Lung (tissue), 12 donors: ENCODE data around the gene OR2W3. TPM values are rescaled to one million over a fixed set of nuclear protein-coding genes. Genes with fewer than 3 reads are reported as not detected.

Experiments used
- ATAC-seq: fragments of 200-7000 bp; cut with Tn5 transposase; one replicate; pipeline ENCODE4 v1.9.1; 2020; ENCODE audit warnings: moderate number of reproducible peaks; ENCODE audit not compliant: insufficient read depth, low FRiP score
- DNase-seq, 3 donors: peaks; one replicate each; pipeline ENCODE4 v3.0.0-alpha.2; 2013 to 2017
- H3K27ac ChIP-seq, 2 donors: one replicate each; pipeline ENCODE4 v1.5.1; 2013; ENCODE audit warnings: mild to moderate bottlenecking in 2 of 2, moderate library complexity in 2 of 2, control low read depth in 1 of 2, inconsistent platforms in 1 of 2, low read depth in 1 of 2, low read length in 1 of 2
- H3K27me3 ChIP-seq, 3 donors: one replicate each; pipeline ENCODE4 v1.5.1; 2013; ENCODE audit warnings: low read length in 2 of 3; ENCODE audit not compliant: control insufficient read depth in 3 of 3, insufficient read depth in 3 of 3
- H3K36me3 ChIP-seq, 4 donors: one replicate each; pipeline ENCODE4 v1.5.1; 2013; ENCODE audit warnings: low read length in 4 of 4, mild to moderate bottlenecking in 1 of 4, moderate library complexity in 1 of 4; ENCODE audit not compliant: control insufficient read depth in 4 of 4, insufficient read depth in 4 of 4
- H3K4me1 ChIP-seq, 5 donors: one replicate each; pipeline ENCODE4 v1.5.1; 2013; ENCODE audit warnings: low read length in 5 of 5, mild to moderate bottlenecking in 2 of 5, moderate library complexity in 1 of 5; ENCODE audit not compliant: control insufficient read depth in 5 of 5, insufficient read depth in 5 of 5
- H3K4me3 ChIP-seq: one replicate; pipeline ENCODE4 v1.5.1; 2013; ENCODE audit warnings: mild to moderate bottlenecking, control low read depth, moderate library complexity
- H3K9ac ChIP-seq, 2 donors: one replicate each; pipeline ENCODE4 v1.5.1; 2013; ENCODE audit warnings: low read length in 2 of 2, control low read depth in 1 of 2; ENCODE audit not compliant: insufficient read depth in 1 of 2
- H3K9me3 ChIP-seq, 4 donors: one replicate each; pipeline ENCODE4 v1.5.1; 2013; ENCODE audit warnings: low read length in 3 of 4, mild to moderate bottlenecking in 1 of 4, moderate library complexity in 1 of 4; ENCODE audit not compliant: control insufficient read depth in 4 of 4, insufficient read depth in 3 of 4
- WGBS, 2 donors: extraction: QIAGEN DNeasy Blood & Tissue Kit; methylation state at CpG; one replicate each; pipeline ENCODE4 v1.1.7; 2013; 5-methylcytosine and 5-hydroxymethylcytosine counted together
- polyA plus RNA-seq, 2 donors: library from polyadenylated mRNA; stranded (reverse); fragments of 200-250 nt; gene quantifications; one replicate each; pipeline ENCODE4 v1.2.1, GENCODE V29; 2013
- total RNA-seq, 2 donors: library from RNA; depleted of rRNA in 1 of 2; stranded (reverse); fragments of >200 nt in 1 of 2; gene quantifications; one replicate each; pipeline ENCODE4 v1.2.1, GENCODE V29; 2014 to 2021
- TF ChIP-seq, protein P1 (sequence below): IDR thresholded peaks from 2 replicates; pipeline ENCODE4 v1.5.1; 2012; ENCODE audit warnings: mild to moderate bottlenecking; ENCODE audit errors: control extremely low read depth, extremely low read depth
- donor health status: control.
- donor health status: control.
- donor health status: Bipolar disorder and iron deficiency.
- donor health status: healthy.
- donor health status: DM: yes; HTN: yes; CAD: no.

OR2W3 gene
- total and polyA plus RNA-seq, 4 donors: 0.31 to 2.0 (median 0.73) TPM

DNA sequence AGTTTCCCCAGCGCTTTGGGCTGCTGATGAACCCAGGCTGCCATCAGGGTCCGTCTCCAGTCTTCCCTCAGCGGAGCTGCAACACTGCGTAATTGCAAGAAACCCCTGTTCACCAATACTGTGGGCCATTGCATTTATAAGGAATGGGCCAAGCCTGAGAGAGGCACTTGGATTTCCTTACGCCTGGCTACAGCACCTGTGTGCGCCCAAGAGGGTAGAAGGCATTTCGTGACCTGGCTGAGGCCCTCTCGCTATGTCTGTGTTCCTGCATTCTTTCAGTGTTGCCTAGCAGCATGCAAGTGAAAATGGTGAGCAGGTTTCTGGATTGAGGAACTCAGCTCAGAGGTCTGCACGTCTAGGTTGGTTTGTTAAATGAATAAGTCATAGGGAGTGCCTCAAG is 12.0 kb upstream of the OR2W3 start:
- Histone ChIP-seq H3K9ac (no peak overlapping the region), H3K9me3 (peaks cover 0 to 9% (median under 1%) of the 10 kb centered on the region in 4 donors), H3K36me3 (no peaks in the 10 kb centered on the region), H3K27ac (no peak overlapping the region), H3K4me3 (no peak overlapping the region), H3K4me1 (no peaks in the 10 kb centered on the region), H3K27me3 (no peaks in the 10 kb centered on the region)
- TF ChIP-seq, protein P1, sequence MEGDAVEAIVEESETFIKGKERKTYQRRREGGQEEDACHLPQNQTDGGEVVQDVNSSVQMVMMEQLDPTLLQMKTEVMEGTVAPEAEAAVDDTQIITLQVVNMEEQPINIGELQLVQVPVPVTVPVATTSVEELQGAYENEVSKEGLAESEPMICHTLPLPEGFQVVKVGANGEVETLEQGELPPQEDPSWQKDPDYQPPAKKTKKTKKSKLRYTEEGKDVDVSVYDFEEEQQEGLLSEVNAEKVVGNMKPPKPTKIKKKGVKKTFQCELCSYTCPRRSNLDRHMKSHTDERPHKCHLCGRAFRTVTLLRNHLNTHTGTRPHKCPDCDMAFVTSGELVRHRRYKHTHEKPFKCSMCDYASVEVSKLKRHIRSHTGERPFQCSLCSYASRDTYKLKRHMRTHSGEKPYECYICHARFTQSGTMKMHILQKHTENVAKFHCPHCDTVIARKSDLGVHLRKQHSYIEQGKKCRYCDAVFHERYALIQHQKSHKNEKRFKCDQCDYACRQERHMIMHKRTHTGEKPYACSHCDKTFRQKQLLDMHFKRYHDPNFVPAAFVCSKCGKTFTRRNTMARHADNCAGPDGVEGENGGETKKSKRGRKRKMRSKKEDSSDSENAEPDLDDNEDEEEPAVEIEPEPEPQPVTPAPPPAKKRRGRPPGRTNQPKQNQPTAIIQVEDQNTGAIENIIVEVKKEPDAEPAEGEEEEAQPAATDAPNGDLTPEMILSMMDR: no peak
- ATAC-seq: no peak
- DNase-seq: no peak
- 83 to 94% methylated on average over 9 of the region's 9 CpGs for WGBS, 2 donors

DNA sequence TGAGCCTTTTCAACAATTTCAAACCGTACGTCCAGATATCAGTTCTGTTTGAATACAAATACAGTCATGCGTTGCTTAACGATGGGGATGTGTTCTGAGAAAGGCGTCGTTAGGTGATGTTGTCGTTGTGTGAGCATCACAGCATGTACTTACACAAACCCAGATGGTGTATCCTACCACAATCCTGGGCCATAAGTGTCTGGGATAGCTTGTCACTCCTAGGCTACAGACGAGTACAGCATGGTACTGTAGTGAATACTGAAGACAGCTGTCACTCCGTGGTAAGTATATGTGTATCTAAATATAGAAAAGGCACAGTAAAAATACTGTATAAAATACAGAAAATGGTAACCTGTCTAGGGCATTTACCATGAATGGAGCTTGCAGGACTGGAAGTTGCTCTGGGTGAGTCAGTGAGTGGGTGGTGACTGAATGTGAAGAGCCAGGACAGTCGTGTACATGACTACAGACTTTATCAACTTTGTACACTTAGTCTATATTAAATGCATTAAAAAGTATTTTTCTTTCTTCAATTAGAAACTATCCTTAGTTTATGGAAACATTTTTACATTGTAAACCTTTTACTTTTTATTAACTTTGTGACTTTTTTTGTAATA is 10.5 kb upstream of the OR2W3 start:
- H3K4me3 ChIP-seq: no peak overlapping the region
- no peaks in the 10 kb centered on the region for H3K4me1 ChIP-seq
- 87 to 93% methylated on average over 10 of the region's 10 CpGs for WGBS, 2 donors
- no peak for DNase-seq
- no peak overlapping the region for H3K27ac ChIP-seq
- no peak for ATAC-seq
- H3K27me3 ChIP-seq: no peaks in the 10 kb centered on the region
- no peaks in the 10 kb centered on the region for H3K36me3 ChIP-seq
- H3K9me3 ChIP-seq: peaks cover 0 to 6% (median under 1%) of the 10 kb centered on the region in 4 donors
- TF ChIP-seq, protein P1: no peak
- no peak overlapping the region for H3K9ac ChIP-seq

- no peaks in the 10 kb centered on the region for H3K4me1 ChIP-seq
- no peak overlapping the region for H3K27ac ChIP-seq
- H3K36me3 ChIP-seq: no peaks in the 10 kb centered on the region
- H3K4me3 ChIP-seq: no peak overlapping the region
- DNase-seq: no peak
- TF ChIP-seq, protein P1: no peak
- peaks cover 0 to 4% (median under 1%) of the 10 kb centered on the region in 4 donors for H3K9me3 ChIP-seq
- WGBS, 2 donors: 89 to 91% methylated on average over 14 of the region's 14 CpGs
- no peaks in the 10 kb centered on the region for H3K27me3 ChIP-seq
- H3K9ac ChIP-seq: no peak overlapping the region
- no peak for ATAC-seq
Measured at GRCh38 chr1:247895976-247896375, 589 bp downstream of the OR2W3 start.

GRCh38 chr1:247904122-247904521 is 8.7 kb downstream of the OR2W3 start:
- TF ChIP-seq, protein P1: no peak
- Histone ChIP-seq H3K36me3 (no peaks in the 10 kb centered on the region), H3K27ac (no peak overlapping the region), H3K9ac (no peak overlapping the region), H3K27me3 (no peaks in the 10 kb centered on the region), H3K4me1 (no peaks in the 10 kb centered on the region), H3K4me3 (no peak overlapping the region), H3K9me3 (peaks cover 0 to 4% (median 2%) of the 10 kb centered on the region in 4 donors)
- no peak for DNase-seq
- WGBS, 2 donors: 85 to 88% methylated on average over 6 of the region's 6 CpGs
- ATAC-seq: no peak
